DLD1 (cell line): ENCODE results near the gene TEX9.
"Not testable (repeated sequence)": the region's sequence is repeated elsewhere in the genome, so short reads cannot be mapped to it uniquely, and the experiment has no call there.

ENCODE experiments used
- in situ Hi-C: cut with HindIII; loops from 2 replicates; pipeline ENCODE4 v1.10.0; 2017; ENCODE audit warnings: low sequenced_read_pairs

The TEX9 gene

DNA sequence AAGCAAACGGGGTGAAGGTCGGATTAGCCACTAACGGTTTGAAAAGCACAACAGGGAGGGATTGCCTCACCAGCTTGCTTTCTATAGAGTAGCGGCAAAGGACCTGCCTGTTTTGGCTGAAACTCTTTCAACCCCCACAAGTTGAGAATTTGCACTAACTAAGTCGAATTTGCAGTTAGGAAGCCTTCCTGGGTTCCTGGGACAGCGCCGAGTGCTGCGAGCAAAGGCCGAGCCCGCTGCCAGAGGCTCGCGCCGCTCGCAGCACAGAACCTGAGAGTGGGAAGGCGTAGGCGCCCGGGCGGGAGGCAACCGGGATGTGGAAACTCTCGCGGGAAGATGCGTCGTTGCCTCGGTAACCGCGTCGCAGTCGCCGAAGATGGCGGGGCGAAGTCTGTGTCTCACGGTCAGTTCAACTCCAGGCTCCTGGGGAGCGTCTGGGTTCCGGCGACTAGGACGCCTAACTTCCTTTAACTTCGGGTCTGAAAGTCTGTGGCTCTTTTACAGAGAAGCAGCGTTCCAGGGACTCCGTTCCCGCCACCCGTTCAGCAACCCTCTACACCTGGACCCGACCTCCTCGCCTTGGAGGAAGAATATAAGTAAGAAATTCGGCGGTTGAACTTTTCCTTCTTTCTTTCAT is at the start of gene TEX9:
TSS of gene TEX9 (plus strand) at position 352 of the 637 bp plus-strand sequence. CDS start at position 377, 25 bp downstream.
- in situ Hi-C loops, result no loop called here

DNA sequence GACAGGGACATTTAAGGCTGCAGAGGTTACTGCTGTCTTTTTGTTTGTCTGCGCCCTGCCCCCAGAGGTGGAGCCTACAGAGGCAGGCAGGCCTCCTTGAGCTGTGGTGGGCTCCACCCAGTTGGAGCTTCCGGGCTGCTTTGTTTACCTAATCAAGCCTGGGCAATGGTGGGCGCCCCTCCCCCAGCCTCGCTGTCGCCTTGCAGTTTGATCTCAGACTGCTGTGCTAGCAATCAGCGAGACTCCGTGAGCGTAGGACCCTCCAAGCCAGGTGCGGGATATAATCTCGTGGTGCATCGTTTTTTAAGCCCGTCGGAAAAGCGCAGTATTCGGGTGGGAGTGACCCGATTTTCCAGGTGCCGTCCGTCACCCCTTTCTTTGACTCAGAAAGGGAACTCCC is 48.7 kb upstream of the TEX9 start:
- in situ Hi-C loops, result not testable (repeated sequence)

GRCh38 chr15:56320316-56320715 is 44.9 kb upstream of the TEX9 start:
- in situ Hi-C loops, result no loop called here

GRCh38 chr15:56320861-56321260 is 44.4 kb upstream of the TEX9 start:
- in situ Hi-C loops, result no loop called here

DNA sequence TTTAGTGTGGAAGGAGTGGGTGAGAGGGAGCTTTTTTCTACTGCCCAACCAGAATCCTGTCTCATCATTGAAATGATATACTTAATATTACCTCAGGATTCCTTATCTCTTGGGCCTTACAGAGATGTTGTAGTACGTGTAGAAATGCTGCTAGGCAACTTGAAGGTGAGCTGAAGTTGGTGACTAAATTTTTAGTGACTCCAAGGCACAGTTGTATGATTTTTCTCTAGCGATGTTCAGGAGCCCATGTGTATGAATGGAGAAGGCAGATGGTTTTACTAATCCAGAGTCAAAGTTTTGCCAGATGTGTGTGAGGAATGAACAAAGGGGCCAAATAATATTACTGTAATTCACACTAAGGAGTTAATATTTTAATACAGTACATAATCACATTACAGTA is 42.8 kb upstream of the TEX9 start:
- in situ Hi-C loops, result no loop called here

DNA sequence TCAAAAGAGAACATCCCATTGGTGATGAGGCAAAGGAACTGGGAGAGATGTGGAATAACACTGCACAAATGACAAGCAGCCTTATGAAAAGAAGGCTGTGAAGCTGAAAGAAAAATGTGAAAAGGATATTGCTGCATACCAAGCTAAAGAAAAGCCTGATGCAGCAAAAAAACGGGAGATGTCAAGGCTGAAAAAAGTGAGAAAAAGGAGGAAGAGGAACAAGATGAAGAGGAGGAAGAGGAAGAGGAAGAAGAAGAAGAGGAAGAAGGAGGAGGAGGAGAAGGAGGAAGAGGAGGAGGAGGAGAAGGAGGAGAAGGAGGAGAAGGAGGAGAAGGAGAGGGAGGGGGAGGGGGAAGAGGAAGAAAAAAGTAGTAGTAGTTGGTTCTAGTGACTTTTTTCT is 41.8 kb upstream of the TEX9 start:
- in situ Hi-C loops, result no loop called here

DNA sequence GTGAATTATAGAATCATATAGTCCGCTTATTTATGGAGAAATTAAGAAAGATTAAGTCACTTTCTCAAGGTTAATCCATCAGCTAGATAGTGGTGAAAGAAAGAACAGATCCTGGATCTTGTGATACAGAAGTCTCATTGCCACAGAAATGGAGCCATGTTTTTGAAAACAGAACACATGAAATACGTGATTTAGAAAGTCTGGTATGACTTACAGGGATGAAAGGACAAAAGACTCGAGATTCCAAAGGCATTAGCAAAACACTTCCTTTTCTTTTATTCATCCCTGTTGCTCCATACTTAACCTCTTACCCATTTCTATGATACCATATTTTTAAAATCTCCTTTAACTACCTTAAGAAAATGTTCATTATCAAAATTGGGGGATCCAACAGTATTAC is 40.0 kb upstream of the TEX9 start:
- in situ Hi-C loops, result no loop called here

DNA sequence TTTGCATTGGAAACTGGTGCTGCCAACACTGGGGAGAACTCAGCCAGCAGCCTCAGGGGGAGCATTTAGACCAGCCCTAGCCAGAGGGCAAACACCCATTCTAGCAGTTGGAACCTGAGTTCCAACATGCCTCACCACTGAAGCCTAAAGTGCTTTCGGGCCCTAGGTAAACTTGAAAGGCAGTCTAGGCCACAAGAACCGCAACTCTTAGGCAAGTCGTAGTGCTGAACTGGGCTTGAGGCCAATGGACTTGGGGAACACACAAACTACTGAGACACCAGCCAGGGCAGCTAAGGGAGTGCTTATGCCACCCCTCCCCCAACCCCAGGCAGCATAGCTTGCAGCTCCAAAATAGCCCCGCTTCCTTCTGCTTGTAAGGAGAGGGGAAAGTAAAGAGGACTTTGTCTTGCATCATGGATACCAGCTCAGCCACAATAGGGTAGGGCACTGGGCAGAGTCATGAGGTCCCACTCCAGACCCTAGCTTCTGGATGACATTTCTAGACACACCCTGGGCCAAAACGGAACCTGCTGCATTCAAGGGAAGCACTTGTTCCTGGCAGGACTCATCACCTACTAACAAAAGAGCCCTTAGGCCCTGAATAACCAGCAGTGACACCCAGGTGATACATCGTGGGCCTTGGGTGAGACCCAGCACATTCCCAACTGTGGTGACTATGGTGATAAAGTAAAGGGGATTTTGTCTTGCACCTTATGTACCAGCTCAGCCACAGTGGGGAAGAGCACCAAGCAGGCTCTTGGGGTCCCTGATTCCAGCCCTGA is 37.3 kb upstream of the TEX9 start:
- in situ Hi-C loops, result no loop called here

DNA sequence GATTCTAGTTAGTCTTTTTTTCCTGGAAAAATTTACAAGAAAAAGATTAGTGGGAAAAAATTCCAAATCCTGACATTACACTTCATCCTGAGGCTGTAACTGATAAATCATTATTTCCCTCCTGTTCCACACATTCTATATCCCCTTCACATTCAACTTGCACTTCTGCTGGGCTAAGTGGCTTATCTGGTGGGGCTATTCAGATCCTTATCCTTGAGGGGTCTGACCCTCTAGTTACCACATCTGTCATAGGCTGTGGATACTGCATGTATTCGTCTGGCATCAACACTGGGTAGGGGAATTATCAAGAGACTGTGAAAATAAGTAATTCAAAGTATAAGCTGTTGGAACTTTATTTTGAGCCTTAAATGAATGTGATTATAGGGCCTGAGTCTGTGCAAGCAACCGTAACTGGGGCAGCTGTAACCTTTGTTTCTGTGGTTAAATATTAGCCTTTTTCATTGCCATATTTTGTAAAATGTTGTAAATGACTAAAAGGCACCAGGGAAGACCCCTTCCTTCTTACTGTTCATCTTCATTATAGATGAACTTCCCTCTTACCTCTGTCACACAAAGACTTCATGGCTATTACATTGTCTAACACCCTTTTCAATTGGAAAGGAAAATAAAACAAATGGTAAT is 28.0 kb upstream of the TEX9 start:
- in situ Hi-C loops, result no loop called here

DNA sequence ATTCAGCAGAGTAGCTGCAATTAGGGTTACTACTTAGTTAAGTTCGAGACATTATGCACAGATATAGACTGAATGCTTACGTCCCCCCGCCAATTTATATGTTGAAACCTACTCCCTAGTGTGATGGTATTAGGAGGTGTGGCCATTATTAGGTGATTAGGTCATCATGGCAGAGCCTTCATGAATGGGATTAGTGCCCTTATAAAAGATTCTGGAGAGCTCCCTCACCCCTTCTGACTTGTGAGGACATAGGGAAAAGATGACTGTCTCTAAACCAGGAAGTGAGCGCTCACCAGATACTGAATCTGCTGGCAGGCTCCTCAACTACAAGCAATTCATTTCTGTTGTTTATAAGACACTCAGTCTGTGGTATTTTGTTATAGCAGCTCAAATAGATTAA is 25.6 kb upstream of the TEX9 start:
- in situ Hi-C loops, result no loop called here

- in situ Hi-C loops, result no loop called here
Observed at GRCh38 chr15:56341201-56341600, 24.0 kb upstream of the TEX9 start.

DNA sequence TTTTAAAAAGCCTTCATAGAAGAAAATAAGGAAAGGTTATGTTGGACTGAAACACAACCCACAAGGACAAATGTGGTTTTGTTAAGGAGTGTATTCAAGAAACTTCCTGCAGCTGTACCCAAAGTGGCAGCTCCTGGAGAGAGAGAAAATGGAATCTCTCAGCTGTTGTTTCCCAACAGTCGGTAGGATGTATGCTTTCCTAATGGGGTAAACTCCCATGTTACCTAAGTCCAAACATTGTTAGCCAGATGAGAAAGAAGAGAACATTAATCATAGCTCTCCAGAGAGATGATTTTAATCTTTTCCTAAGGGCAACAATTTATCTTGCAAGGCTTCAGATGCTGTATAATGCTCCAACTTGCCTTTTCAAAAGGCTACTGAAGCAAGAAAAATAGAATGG is 22.6 kb upstream of the TEX9 start:
- in situ Hi-C loops, result no loop called here

GRCh38 chr15:56343879-56344278 is 21.3 kb upstream of the TEX9 start:
- in situ Hi-C loops, result no loop called here

- in situ Hi-C loops, result no loop called here
Observed at GRCh38 chr15:56344336-56344735, 20.9 kb upstream of the TEX9 start.

GRCh38 chr15:56346414-56346813 is 18.8 kb upstream of the TEX9 start:
- in situ Hi-C loops, result no loop called here

- in situ Hi-C loops, result no loop called here
Observed at GRCh38 chr15:56349554-56349953, 15.7 kb upstream of the TEX9 start.

DNA sequence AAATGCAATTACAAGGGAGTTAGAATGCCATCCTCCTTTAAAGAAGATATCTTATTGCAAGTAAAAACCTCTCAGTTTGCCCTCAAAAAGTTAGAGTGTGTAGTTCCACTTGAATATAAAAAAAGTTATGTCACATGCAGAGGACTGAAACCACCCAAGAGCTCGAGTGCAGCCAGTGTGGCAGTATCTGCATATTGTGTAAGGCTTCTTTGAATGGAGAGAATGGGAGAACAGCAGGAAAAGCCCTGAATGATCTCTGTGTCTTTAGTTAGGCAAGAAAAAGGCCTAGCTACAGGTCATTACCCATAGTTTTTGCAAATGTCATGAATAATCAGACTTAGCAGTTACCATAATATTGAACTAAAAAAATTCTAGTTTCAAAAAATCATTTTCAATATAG is 13.9 kb upstream of the TEX9 start:
- in situ Hi-C loops, result no loop called here

DNA sequence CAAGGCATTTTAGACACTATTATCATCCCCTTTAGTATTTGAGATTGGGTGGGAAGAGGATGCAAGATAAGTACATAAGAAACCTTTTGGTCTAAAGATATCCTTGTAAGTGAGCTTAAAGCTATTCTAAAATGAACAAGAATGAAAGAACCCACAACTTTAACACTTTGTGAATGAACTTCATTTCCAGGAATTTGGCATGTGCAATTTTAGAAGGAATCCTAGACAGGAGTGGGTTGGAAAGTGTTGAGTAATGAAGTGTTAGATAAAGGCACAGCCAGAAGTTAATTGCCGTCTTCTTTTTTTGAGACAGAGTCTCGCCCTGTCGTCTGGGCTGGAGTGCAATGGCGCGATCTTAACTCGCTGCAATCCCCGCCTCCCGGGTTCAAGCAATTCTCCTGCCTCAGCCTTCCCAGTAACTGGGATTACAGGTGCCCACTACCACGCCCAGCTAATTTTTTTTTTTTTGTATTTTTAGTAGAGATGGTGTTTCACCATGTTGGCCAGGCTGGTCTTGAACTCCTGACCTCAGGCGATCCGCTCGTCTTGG is 13.2 kb upstream of the TEX9 start:
- in situ Hi-C loops, result no loop called here

DNA sequence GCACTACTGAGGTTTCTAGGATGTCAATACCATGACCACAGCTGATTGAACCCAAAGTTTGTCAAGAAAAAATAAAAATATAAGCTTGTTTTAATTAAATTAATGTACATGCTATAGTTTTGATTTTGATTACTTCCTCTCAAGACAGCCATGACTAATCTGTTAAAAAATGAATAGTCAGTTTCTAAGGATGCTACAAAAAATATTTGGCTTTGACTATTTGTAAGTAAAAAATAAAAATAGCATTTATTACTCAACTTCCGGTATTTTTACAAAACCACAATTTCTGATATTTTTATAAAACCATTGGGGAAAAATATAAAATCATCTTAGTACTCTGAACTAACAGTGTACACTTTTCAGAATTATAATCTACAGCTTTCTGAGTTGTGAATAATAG is 12.1 kb upstream of the TEX9 start:
- in situ Hi-C loops, result no loop called here

GRCh38 chr15:56353740-56354139 is 11.5 kb upstream of the TEX9 start:
- in situ Hi-C loops, result no loop called here

GRCh38 chr15:56356616-56357015 is 8.6 kb upstream of the TEX9 start:
- in situ Hi-C loops, result no loop called here

- in situ Hi-C loops, result no loop called here
Observed at GRCh38 chr15:56358604-56359003, 6.6 kb upstream of the TEX9 start.
